Adipocyte (in vitro differentiated cells): Measurements from ENCODE around the gene CYP2A6.
"Not testable (repeated sequence)": the region's sequence is repeated elsewhere in the genome, so short reads cannot be mapped to it uniquely, and the experiment has no call there.

Experiments
- DNase-seq: peaks from one replicate; pipeline ENCODE4 v3.0.0-alpha.2; 2015; ENCODE audit warnings: low read depth
- H3K27me3 ChIP-seq: replicated peaks from 2 replicates; pipeline ENCODE4 v1.7.0; 2013; ENCODE audit warnings: mild to moderate bottlenecking, low read length, moderate library complexity; ENCODE audit not compliant: control insufficient read depth, insufficient read depth
- H3K36me3 ChIP-seq: 2 replicates; pipeline ENCODE4 v1.7.0; 2013; ENCODE audit warnings: low read length, mild to moderate bottlenecking, moderate library complexity; ENCODE audit not compliant: control insufficient read depth, insufficient read depth, severe bottlenecking
- H3K4me1 ChIP-seq: 2 replicates; pipeline ENCODE4 v1.7.0; 2013; ENCODE audit warnings: mild to moderate bottlenecking, low read length, moderate library complexity; ENCODE audit not compliant: control insufficient read depth, insufficient read depth
- H3K4me3 ChIP-seq: 2 replicates; pipeline ENCODE4 v1.7.0; 2013; ENCODE audit warnings: mild to moderate bottlenecking, low read length, moderate library complexity
- H3K9ac ChIP-seq: 2 replicates; pipeline ENCODE4 v1.7.0; 2013; ENCODE audit warnings: mild to moderate bottlenecking, low read length, moderate library complexity
- H3K9me3 ChIP-seq: 2 replicates; pipeline ENCODE4 v1.7.0; 2013; ENCODE audit warnings: mild to moderate bottlenecking, low read length, moderate library complexity; ENCODE audit not compliant: control insufficient read depth

CYP2A6 gene

DNA sequence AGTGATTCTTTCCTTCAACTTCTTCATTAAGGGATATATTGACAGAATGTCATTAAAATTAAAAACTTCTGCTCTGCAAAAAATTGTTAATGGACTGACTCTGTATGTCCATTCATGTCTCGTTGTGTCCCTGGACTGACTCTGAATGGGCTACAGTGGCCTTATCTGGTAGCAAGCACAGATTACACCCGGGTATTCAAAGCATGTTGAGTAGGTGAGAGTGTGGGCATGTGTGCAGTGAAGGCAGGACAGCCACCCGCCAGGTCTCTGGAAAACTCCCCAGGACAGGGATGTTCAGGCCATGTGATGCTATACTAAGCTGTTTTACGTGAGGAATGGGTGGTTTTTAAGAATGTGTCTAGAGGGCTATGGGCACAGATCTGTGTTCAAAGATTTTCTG, 24.6 kb upstream of the CYP2A6 start:
- not testable (repeated sequence) for H3K36me3 ChIP-seq, H3K9ac ChIP-seq, H3K4me1 ChIP-seq, H3K4me3 ChIP-seq, H3K9me3 ChIP-seq, H3K27me3 ChIP-seq, DNase-seq

DNA sequence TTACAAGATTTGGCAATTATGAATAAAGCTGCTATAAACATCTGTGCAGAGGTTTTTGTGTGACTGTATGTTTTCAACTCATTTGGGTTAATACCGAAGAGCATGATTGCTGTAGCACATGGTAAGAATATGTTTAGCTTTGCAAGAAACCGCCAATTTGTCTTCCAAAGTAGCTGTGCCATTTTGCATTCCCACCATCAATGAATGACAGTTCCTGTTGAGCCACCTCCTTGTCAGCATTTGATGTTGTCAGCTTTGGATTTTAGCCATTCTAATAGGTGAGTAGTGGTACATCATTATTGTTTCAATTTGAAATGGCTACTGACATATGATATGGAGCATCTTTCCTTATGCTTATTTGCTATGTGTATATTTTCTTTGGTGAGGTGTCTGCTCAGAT, 23.6 kb upstream of the CYP2A6 start:
- not testable (repeated sequence) for H3K4me1 ChIP-seq, H3K9ac ChIP-seq, H3K9me3 ChIP-seq, H3K27me3 ChIP-seq, H3K36me3 ChIP-seq, DNase-seq, H3K4me3 ChIP-seq

DNA sequence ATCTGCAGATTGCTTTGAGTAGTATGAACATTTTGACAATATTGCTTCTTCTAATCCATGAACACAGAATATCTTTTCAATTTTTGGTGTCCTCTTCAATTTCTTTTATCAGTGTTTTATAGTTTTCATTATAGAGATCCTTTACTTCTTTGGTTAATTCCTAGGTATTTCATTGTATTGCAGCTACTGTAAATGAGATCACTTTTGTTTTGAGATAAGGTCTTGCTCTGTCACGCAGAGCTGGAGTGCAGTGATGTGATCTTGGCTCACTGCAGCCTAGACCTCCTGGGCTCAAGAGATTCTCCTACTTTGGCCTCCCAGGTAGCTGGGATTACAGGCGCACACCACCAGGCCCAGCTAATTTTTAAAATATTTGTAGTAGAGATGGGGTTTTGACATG, 22.0 kb upstream of the CYP2A6 start:
- no peak for DNase-seq
- H3K4me3 ChIP-seq = no peak overlapping the region
- H3K36me3 ChIP-seq = no peaks in the 10 kb centered on the region
- H3K4me1 ChIP-seq = no peaks in the 10 kb centered on the region
- H3K9me3 ChIP-seq = no peaks in the 10 kb centered on the region
- H3K27me3 ChIP-seq = no peaks in the 10 kb centered on the region
- H3K9ac ChIP-seq = no peak overlapping the region

DNA sequence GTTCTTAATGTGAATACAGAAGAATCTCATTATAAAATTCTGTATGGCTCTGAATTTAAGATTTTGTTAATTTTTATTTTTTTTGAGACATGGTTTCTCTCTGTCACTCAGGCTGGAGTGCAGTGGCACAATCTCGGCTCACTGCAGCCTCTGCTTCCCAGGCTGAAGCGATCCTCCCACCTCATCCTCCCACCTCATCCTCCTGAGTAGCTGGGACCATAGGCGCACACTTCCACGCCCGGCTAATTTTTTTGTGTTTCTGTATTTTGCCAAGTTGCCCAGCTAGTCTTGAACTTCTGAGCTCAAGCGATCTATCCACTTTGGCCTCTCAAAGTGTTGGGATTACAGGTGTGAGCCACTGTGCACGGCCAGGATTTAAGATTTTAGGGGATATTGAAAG, 17.5 kb upstream of the CYP2A6 start:
- Histone ChIP-seq H3K9me3 (no peaks in the 10 kb centered on the region), H3K4me1 (peaks cover 6% of the 10 kb centered on the region), H3K9ac (no peak overlapping the region), H3K36me3 (no peaks in the 10 kb centered on the region), H3K4me3 (no peak overlapping the region), H3K27me3 (no peaks in the 10 kb centered on the region)
- DNase-seq = no peak

DNA sequence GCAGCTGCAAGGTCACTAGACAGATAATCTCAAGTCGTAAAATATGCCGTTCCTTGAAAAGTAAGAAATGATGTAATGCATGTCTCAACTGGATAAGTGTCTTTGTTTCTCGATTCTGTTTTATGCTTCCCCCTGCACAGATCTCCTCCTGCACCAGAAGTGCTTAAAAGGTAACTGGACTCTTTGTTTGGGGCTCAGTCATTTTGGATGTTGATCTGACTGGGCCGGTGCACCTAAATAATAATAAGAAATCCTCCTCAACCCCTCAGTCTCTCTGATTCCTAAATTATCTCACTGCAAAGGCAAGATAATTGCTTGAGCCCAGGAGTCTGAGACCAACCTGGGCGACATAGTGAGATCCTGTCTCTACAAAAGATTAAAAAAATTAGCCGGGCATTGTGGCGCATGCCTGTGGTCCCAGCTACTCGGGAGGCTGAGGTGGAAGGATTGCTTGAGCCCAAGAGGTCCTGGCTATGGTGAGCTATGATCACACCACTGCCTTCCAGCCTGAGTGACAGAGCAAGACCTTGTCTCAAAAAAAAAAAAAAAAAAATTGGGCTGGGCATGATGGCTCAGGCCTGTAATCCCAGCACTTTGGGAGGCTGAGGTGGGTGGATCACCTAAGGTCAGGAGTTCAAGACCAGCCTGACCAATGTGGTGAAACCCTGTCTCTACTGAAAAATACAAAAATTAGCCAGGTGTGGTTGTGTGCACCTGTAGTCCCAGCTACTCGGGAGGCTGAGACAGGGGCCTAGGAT, 14.7 kb upstream of the CYP2A6 start:
- H3K36me3 ChIP-seq, H3K27me3 ChIP-seq, H3K9ac ChIP-seq, H3K9me3 ChIP-seq, DNase-seq, H3K4me3 ChIP-seq: not testable (repeated sequence)
- peaks cover 13% of the 10 kb centered on the region for H3K4me1 ChIP-seq

DNA sequence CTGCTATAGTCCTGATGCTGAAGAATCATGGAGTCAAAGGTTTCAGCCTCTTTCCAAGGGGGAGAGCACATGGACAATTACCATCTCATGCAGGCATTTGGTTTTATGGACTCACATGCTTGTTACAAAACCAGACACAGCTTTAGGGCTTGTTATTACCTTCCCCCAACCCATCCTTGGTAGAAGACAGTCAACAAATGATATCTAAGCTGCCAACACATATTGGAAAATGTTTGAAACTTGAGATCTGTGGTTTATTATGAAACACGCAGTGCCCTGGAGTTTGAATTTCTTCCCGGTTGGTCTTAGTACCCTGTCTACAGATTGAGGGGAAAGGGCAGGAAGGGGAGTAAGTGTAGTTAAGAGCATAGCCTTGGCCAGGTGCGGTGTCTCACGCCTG, 12.5 kb upstream of the CYP2A6 start:
- Histone ChIP-seq H3K9ac (peak overlapping the region; percentile 11), H3K36me3 (no peaks in the 10 kb centered on the region), H3K9me3 (no peaks in the 10 kb centered on the region), H3K27me3 (no peaks in the 10 kb centered on the region), H3K4me3 (no peak overlapping the region), H3K4me1 (peaks cover 19% of the 10 kb centered on the region)
- DNase-seq = peak; percentile 41

DNA sequence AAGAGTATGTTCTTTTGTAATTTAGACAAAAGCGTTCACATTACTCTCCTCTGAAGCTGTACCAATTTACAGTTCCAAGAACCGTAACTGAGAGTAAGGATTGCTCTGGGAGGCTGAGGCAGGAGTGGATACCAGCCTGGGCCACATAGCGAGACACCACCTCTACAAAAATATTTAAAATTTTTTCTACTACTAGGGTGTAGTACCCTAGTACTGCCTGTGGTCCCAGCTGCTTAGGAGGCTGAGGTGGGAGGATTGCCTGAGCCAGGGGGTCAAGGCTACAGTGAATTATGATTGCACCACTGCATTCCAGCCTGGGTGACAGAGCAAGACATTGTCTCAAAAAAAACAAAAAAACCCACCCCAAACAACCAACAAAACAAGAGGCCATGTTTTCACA, 12.1 kb upstream of the CYP2A6 start:
- DNase-seq = peak; percentile 17
- H3K4me1 ChIP-seq = peaks cover 19% of the 10 kb centered on the region
- H3K27me3 ChIP-seq = no peaks in the 10 kb centered on the region
- no peaks in the 10 kb centered on the region for H3K36me3 ChIP-seq
- H3K9me3 ChIP-seq = no peaks in the 10 kb centered on the region
- no peak overlapping the region for H3K4me3 ChIP-seq
- H3K9ac ChIP-seq = peak overlapping the region; percentile 11

DNA sequence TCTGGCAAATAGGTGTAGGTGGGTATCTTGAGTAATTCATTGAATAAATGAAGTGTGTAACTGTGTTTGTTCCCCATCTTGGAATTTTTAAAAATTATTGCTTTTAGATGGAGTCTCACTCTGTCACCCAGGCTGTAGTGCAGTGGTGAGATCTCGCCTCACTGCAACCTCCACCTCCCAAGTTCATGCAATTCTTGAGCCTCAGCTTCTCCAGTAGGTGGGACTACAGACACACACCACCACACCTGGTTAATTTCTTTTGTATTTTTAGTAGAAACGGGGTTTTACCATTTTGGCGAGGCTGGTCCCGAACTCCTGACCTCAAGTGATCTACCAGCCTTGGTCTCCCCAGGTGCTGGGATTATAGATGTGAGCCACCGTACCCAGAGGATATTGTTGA, 7.9 kb upstream of the CYP2A6 start:
- Histone ChIP-seq H3K9me3 (no peaks in the 10 kb centered on the region), H3K9ac (no peak overlapping the region), H3K4me1 (peaks cover 17% of the 10 kb centered on the region), H3K27me3 (no peaks in the 10 kb centered on the region), H3K4me3 (no peak overlapping the region), H3K36me3 (no peaks in the 10 kb centered on the region)
- no peak for DNase-seq

DNA sequence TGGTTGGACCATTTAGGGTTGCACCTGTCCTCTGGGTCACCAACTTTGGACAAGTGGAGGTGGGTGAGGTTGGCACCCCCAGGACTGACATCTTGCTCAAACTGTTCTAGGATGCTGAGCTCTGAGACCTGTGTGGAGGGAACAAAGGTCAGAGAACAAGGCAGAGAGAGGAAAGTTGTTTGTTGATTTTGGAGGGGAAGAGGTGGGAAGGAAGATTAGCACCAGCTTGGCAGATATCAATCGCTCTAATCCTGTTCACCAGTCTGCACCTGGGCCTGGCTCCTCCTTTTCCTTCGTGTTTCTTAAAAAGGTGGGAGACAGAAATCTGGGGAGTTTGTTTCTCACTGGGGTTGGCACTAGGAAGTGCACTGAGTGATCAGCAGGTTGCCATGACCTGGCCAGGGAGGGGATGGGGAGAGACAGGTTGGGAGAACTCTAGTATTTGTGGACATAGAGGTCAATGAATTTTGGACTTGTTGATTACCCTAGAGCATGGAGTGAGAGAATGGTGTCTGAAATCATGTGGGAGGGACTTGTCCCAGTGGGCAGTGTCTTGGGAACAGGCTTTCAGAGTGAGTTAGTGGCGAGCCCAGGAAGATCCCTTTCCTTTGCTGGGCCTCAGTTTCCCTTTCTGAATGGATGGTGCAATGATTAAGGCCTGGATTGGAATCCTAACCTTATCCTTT, 2.4 kb upstream of the CYP2A6 start:
- DNase-seq, H3K27me3 ChIP-seq, H3K4me1 ChIP-seq, H3K36me3 ChIP-seq, H3K9ac ChIP-seq, H3K9me3 ChIP-seq, H3K4me3 ChIP-seq: not testable (repeated sequence)

DNA sequence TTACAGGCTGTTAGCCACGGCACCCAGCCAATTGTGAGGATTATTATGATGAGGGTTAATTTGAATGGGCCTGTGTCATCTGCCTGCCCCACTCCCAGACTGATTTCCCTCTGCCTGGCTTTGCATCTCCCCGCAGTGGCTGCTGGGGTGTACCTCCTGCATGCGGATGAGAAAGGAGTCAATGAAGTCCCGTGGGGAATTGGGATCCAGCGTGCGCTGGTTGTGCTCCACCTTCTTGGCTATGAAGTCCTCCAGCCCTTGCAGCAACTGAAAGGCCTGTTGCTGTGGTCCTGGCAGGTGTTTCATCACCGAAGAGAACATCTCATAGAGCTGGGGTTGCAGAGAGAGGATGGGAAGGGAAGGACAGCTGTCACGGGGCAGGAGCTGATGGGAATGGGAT, 3.5 kb downstream of the CYP2A6 start:
- not testable (repeated sequence) for H3K4me3 ChIP-seq, H3K36me3 ChIP-seq, H3K27me3 ChIP-seq, DNase-seq, H3K4me1 ChIP-seq, H3K9me3 ChIP-seq, H3K9ac ChIP-seq

DNA sequence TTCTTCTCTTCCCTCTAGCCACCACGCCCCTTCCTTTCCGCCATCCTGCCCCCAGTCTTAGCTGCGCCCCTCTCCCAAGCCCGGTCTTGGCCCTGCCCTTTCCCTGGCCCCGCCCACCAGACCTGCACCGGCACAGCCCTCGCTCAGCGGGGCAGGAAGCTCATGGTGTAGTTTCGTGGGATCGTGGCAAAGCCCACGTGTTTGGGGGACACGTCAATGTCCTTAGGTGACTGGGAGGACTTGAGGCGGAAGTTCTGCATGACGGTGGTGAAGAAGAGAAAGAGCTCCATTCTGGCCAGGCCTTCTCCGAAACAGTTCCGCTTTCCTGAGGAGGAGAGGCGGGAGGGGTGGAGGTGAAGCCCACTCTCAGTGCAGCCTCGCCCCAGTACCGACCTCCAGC, 6.6 kb downstream of the CYP2A6 start:
- H3K27me3 ChIP-seq, H3K4me3 ChIP-seq, H3K4me1 ChIP-seq, H3K36me3 ChIP-seq, H3K9me3 ChIP-seq, H3K9ac ChIP-seq, DNase-seq: not testable (repeated sequence)
